Esophagus muscularis mucosa (tissue), 4 donors: ENCODE data around the gene RPL39.

Source experiments
- CTCF ChIP-seq, 3 experiments: fragments of 200-600 bp in 2 of 3; fragments of 450-650 bp in 1 of 3; sonication (generic) in 2 of 3; IDR thresholded peaks; one replicate each; pipeline ENCODE4 v1.5.1; 2017 to 2019; ENCODE audit warnings: antibody characterized with exemption in 3 of 3, mild to moderate bottlenecking in 2 of 3, moderate library complexity in 1 of 3
- EP300 ChIP-seq: sonication (generic); formaldehyde crosslinking; IDR thresholded peaks from one replicate; pipeline ENCODE4 v1.6.1; 2017; ENCODE audit warnings: antibody characterized with exemption
- POLR2A ChIP-seq: fragments of 450-650 bp; IDR thresholded peaks from one replicate; pipeline ENCODE4 v1.6.1; 2017; ENCODE audit warnings: antibody characterized with exemption, moderate library complexity, mild to moderate bottlenecking, low read depth
- POLR2AphosphoS5 ChIP-seq, 2 donors: sonication (generic); formaldehyde crosslinking; IDR thresholded peaks; one replicate each; pipeline ENCODE4 v1.6.1; 2017; ENCODE audit warnings: antibody characterized with exemption in 2 of 2

DNA sequence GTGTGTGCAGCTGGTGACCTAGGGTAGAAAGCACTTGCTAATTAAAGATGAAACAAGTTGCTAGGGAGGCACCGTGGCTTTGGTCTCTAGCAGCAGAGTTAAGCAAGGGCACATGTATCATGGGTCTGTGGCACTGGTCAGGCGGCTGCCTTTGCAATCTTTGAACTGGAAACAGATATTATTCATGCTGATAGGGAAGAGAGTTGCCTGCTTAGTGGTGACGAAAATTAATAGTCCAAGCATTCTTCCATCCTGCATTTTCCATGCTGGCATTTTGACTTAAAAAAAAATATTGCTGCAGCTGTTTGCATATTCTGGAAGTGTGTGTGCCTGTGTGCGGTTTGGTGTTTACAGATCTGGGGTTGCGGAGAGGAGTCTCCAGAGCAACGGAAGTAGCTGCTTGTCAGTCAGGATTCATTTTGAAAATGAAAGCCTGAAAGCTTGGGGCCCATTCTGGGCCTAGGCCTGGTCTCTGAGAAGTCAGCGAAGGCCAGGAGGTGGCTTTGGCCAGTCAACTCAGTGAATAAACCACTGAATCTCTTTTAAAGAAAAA is 35.4 kb downstream of the RPL39 start:
- TF ChIP-seq POLR2AphosphoS5 (IDR thresholded peaks at IDR 0.05) (no peak), POLR2A (no peak), CTCF (IDR thresholded peaks at IDR 0.05) (no peak), EP300 (no peak)
